CD4-positive, alpha-beta T cell treated with Interleukin-17A for 4 hours (primary cell): Measurements from ENCODE around the gene DPM1.

Experiments used
- DNase-seq: peaks from one replicate; pipeline ENCODE4 v3.0.0-alpha.2; 2020; ENCODE audit warnings: mixed read lengths

Gene DPM1

DNA sequence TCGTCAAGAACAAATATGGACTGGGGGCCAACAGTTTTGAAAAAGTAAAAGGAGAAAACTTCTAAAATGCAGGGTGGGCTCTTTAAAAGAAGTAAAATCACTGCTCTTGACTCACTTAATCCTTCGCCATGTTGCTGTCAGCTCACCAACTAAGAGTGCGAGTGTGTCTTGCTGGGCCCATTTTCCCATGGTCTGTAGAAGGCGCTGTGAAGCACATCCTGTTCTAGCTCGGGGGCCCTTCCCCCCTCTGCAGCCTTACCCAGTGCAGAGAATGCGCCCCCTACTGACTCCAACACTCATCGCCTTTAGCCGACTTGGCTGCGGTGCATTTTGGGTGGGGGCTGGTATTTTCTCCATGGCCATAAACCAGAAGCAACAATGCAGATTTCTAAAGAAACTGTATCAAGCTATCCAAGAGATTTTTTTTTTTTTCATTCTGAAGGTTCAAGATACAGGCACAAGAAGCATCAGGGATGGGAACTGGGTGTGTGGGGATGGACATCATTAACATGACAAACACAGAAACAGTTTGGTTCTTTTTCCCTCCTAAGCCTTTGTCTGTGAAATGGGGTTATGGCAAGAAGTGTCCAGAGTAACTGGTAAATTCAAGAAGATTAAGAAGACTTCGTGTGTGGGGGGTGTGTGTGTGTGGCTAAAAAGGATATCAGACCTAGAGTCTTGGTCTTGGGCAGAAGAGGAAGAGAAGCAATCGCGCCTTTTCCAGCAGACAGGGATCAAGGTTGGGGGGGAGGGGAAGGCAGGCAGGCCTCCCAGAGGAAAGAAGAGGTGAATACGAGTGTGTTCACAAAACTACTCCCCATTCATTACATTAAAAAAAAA, 28.8 kb downstream of the DPM1 start:
- DNase-seq, result peak; percentile 93

DNA sequence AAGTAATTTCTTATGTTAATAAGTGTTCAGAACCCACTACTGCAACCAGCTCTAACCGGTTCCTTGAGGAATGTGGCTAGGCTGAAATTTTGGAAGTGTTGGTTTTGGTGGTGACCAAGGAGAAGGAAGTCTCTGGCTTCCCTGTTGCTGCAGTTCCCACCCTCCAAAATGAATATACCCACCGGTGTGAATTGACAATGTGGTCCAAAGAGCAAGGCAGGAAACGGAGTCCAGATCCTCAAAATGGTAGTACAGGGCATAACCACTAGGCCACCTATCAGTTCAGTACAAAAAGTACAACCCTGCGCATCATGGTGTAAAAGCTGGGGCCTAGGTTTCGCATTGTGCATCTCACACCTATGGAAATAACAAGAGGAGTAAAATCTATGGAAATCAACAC, 29.9 kb downstream of the DPM1 start:
- DNase-seq, result no peak

DNA sequence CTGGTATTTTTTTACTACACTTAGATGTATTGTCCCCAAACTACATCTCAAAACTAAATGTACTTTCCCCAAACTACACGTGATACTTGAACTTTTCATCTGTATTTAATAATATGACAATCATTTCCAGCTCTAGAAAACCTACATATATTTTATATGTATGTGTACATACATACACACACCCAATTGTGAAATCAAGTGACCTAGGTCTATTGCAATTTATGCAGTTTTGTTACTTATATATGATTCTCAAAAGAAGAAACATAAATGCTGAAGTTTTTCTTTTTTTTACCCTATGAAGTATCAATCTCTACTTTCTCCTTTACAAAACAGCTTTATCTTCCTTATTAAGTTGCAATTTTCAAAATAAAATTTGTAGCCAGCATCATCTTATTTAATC, 31.8 kb downstream of the DPM1 start:
- DNase-seq, result no peak

DNA sequence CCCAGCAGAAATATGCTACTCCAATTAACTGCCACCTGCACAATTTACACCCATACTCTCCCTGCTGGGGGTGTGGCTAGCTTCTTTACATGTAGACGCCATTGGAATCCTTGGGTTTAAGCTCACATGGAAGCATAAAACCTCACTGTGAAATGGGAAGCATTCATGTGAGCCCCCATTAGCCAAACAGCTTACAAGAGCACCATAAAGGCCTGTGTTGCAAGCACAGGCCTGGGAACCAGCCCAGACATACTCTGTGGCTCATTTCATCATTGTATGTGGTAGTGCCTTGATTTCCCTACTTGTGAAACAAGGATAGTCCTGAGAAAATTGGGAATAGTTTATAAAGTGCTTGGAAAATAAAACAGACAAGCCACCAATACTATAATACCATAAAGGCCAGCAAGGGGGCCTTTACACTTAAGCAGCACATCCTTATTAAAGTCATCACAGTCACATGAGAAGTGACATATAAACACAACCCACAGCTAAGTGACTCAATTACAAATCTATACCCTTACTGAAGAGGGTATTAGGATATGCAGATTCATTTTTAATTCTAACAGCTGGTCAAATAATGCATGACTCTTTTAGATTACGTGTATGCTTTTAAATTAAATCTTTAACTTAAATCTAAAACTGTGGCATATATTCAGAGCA, 33.9 kb downstream of the DPM1 start:
- DNase-seq, result no peak

DNA sequence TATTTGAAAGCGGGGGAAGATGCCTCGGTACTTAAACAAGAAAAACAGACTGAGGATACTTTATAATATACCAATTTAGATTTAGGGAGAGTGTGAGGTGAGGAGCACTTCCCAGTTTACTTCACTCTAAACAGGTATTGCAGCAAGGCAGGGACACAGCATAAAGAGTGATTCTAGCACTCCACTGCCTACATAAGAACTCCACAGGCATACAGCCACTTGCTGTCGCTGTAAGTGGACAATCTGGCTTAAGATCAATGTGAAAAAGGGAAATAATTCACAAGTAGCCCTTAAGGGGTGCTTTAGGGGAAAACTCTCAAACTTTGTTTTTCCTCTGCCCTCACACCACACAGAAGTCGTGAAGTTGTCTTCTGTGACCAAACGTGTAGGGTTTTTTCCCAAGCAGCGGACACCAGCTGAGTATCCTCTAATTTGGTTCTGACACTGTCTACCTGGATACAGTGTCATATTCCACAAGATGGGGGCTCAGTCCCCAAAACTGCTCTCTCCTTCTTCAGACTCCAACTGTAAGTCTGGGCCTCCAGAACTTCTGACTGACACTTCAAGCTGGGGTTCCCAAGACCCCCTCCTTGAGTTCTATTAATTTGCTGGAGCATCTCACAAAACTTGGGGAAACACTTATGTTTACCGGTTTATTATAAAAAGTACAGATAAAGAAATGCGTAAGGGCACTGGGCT, 36.4 kb downstream of the DPM1 start:
- no peak for DNase-seq

DNA sequence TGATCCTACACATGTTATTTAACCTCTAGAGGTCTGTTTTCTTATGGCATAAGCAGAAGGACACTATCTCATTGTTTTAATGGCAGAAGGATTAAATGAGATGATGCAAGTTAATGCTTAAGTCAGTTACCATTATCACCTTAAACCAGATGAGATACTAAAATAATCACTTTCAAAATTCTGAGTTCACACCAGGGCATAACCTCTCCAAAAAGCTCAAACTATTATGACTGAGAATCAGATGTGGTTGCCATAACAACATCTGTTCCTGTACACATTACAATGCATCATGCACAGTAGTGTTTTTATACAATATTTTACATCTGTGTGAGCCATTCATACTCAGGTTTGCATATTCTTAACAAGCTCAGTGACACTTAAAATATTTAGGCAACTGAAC, 37.3 kb downstream of the DPM1 start:
- no peak for DNase-seq

DNA sequence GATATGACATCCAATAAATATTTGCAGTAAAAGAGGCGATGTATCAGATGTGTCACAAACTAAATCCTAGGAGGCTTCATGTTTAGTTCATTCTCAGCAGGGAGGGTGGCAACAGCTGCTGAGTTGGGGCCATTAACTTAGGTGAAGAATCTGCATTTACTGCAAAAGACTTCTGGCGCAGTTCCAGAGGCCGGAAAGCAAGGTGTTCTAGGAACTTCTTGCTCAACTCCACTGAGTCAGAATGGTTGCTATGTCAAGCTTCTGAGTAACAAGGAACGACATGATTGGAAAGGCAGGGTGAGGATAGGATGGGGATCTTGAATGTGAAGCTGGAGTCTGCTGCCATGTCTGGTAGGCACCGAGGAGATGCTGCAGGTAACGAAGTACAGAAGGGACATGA, 38.8 kb downstream of the DPM1 start:
- DNase-seq, result peak; percentile 13

DNA sequence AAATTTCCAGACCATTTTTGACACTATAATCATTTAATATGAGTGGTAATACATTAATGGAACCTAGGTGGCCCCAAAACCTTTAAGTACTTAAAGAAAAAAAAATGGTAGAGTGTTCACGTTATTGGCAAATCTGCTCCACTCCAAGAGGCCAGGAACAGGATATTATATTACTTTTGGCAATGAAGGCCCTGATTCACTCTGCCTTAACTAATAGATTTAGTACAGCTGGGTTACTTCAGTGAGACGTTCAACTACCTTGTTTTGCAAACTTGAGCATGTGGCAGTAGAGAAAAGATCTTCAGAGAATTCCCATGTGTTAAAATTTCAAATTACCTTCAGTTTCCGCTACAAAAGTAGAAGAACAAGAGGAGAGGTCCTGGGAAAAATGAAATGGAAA, 39.9 kb downstream of the DPM1 start:
- no peak for DNase-seq

DNA sequence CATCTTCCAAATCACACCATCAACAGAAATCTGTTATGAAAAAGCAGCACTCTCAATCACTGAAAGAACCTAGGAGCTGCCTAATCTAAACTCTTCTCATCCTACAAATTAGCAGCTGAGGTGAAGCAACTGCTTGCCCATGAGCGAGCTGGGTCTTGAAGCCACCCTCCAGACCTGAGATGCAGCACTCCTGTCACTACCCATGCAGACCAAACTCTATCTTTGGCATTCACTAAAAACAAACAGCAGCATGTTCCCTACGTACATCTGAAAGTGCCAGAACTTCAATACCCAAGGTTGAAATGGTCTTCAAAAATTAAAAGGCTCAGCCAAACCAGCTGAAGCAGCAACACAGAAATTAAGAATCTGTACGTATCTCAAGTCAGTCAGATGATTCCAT, 41.4 kb downstream of the DPM1 start:
- no peak for DNase-seq

DNA sequence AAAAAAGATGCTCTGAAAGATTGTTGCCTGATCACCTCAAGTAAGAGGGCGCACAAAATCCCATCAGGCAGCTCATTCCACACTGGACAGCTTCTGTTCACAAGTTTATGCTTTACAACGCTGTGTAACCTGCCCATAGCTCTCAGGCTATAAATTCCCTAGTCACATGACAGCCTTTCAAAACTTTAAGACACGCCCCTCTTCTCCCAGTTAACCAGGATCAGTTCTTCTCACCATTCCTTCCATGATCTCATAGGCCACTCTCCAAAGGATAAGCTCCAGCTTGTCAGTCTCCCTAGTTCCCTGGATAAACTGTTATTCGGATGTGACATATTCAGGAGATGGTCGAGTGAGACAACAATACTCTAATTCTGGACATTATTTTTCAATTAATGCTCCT, 42.1 kb downstream of the DPM1 start:
- DNase-seq, result no peak

DNA sequence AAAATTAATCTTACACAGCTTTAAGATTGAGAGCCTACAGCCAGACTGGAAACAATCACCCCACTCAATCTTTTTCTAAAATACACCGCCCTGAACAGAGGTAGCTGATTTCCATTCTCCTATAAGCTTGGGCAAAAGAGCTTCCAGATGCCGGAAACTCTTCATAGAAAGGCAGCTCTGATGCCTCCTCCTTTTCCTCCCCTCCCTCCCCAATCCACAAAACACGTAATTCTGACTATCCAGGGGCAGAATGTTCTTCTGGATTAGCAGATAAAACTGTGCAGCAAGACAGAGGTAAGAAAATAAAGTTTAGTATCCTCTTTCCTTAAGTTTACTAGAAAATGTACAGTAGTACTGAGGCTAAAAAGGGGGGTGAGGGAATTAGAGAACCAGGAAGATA, 42.9 kb downstream of the DPM1 start:
- DNase-seq, result no peak

DNA sequence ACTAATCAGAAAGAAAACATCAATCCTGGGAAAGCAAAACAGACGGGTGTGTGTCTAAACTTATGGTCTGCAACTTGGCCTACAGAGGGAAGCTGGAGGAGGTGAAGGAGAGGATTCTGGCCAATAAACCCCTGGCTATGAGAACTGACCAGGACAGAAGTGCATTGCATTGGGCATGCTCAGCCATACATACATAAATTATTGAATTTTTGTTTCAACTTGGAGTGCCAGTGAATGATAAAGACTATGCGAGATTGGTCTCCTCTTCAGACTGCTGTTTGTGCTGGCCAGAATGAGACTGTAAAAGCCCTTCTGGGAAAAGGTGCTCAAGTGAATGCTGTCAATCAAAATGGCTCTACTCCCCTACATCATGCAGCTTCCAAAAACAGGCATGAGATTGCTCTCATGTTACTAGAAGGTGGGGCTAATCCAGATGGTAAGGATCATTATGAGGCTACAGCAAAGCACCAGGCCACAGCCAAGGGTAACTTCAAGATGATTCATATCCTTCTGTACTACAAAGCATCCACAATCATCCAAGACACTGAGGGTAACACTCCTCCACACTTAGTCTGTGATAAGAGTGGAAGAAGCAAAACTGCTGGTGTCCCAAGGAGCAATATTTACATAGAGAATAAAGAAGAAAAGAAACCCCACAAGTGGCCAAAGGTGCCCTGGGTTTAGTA, 44.5 kb downstream of the DPM1 start:
- DNase-seq, result peak; percentile 28

DNA sequence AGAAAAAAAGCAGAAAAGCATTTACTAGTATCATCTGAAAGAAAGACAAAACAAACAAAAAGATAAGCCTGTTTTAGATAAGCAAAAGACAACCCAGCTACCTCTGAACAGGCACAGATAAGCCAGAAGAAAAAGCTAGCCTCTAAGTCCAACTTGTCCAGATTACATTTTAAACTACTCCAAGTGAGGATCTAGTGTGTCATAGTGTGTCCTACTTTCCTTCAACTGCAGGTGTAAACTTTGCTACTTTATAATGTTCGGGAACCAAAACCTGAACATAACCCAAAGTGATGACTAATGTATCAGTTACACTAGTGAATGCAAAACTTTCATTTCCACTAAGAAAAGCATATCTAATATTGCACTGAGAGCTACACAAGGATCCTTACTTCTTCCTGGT, 46.6 kb downstream of the DPM1 start:
- no peak for DNase-seq

DNA sequence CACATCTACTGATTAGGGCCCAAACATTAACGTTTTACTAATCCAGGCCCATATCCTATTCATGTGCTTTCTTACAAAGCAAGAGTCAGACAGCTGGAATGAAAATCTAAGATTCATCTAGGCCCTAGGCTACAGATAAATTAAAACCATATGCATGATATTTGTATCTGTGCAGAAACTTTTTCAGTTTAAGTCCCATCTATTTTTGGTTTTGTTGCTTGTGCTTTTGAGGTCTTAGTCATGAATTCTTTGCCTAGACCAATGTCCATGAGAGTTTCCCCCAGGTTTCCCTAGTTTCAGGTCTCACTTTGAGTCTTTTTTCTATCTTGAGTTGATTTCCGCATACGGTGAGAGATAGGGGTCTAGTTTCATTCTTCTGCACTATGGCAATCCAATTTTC, 47.3 kb downstream of the DPM1 start:
- no peak for DNase-seq

DNA sequence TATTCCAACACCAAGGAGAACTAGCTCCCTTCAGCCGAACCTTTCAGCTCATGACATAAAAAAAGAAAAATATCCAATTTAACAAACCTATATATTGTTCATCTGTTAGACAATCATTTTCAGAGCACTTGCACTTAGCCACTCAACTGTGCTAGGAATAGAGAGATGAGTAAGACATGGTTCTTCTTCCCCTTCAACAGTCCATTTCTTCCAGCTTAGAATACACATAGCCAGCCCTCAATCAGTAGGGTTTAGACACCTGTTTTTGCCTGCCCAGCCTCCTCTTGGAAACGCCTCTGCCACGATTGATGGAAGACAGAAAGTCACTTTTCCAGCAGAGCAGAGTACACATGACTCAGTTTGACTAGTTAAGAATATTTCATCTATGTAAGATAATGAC, 48.9 kb downstream of the DPM1 start:
- DNase-seq, result no peak

DNA sequence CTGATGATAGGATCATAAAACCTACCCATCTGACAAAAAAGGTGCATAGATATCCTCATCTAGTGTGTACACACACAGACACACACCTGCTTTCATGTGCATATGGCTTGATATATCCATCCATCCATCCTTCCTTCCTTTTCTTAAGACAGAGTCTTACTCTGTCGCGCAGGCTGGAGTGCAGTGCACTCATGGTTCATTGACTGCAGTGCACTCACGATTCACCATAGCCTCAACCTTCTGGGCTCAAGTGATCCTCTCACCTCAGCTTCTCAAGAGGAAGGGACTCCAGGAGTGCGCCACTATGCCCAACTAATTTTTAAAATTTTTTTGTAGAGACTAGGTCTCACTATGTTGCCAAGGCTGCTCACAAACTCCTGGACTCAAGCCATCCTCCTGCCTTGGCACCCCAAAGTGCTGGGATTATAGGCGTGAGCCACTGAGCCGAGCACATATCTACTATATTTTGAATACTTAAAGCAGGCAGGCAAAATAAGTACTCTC, 54.2 kb downstream of the DPM1 start:
- no peak for DNase-seq

DNA sequence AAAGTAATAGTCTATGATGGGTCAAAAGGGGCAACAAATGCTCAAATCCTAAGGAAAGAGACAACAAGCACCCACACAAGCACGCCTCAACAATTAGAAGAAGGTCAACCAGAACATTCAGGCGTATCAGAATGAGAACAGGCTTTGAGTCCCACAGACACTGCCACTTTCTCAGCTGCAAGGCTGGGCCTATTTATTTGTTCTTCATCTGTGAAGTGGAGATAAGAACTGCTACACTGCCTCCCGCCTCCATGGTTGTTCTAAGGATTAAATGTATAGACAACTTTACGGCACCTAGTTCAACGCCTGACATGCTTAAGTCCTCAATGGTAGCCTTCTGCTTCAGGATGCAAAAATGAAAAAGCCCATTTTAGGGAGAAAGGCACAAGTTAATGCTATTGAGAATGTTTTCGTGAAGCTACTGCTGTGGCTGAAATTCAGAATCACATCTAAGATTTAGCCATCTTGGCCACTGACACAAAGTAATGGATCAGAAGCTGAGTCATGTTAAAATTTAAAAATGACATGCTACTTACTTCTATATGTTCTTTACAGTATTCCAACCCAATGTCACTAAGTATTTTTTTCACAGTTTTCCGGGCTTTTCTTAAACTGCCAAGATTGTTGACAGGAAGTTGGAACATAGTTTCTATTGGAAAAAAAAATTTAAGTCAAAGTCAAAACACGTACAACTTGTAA, 54.8 kb downstream of the DPM1 start:
- DNase-seq, result no peak

DNA sequence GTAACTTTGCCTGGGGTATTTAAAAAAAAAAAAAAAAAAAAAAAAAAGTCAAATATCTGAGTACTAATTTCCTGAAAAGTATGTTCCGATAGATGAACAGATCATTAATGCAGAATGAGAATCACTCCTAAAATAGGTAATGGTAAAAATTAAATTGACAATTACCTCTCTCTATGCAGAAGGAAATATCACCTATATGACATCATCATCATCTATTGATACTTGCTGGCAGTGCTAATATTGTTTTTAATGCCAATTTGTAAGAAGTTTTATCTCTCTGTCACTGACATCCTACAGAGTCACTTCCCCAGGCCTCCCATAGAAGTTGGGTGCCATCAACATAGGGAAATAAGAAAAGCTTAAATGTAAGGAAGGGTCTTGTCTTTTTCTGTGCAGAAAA, 57.0 kb downstream of the DPM1 start:
- no peak for DNase-seq

DNA sequence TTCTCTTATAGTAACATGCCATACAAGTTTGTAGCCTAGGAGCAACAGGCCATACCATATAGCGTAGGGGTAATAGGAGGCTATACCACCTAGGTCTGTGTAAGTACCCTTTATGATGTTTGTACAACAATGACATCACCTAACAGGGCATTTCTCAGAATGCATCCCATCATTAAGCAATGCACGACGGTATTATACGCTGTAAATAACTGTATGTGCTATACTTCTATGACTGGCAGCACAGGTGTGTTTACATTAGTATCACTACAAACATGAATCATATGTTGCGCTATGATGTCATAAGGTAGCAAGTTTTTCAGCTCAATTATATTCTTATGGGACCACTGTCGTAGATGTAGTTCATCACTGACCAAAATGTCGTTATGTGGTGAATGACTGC, 58.1 kb downstream of the DPM1 start:
- no peak for DNase-seq

DNA sequence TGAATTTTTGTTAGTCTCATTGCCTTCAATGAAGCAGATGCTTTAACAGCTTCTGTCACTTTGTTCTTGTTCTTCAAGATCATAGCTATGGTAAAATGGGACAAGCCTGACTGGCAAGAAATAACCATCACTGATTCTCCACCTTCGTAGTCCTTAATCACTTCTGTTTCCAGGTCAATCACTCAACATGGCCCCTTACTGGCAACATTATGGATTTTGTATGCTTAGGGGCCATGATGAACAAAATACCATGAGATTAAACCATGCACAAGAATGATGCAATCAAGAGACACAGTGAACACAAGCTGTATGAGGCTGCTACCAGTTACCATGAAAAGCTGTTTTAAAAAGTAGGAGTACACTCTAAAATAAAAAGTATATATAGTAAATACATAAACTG, 59.9 kb downstream of the DPM1 start:
- no peak for DNase-seq

DNA sequence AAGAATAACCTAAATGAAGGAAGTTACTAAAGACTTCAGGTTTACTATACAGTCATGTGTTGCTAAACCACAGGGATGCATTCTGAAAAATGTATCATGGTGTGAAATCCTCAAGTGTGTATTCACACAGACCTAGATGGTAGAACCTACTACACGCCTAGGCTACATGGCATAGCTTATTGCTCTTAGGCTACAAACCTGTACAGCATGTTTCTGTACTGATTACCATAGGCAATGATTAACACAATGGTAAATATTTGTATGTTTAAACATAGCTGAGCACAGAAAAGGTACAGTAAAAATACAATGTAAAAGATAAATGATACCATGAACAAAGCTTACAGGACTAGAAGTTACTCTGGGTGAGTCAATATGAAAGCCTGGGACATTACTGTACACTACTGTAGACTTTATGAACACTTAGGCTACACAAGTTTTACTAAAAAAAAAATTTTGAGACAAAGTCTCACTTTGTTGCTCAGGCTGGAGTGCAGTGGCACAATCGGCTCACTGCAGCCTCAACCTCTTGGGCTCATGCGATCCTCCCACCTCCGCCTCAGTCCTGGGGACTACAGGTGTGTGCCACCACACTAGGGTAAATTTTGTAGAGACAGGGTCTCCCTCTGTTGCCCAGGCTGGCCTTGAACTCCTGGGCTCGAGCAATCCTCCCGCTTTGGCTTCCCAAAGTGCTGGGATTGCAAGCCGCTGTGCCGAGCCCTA, 63.1 kb downstream of the DPM1 start:
- DNase-seq, result no peak

DNA sequence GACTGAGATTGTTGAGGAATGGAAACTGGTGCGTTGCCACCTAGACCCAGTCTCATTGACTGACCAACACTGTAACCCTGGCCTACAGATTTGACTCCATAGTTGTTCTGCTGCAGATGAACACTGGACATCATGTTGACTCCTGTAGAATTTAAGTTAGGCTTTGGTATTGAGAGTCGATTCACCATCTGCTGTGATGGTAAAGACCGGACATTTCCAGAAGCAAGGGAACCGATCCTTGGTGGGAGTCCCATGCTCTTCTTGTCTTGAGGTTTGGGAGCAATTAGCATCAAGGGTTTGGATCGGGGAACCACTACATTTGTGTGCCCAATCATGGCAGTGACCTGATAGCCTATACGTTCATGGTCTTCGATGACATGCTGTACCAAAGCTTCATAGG, 64.7 kb downstream of the DPM1 start:
- no peak for DNase-seq
